T-cell (primary cell): ENCODE data around the gene PSMD3. TPM values are rescaled to one million over a fixed set of nuclear protein-coding genes. Genes with fewer than 3 reads are reported as not detected.
"Not testable (repeated sequence)": the region's sequence is repeated elsewhere in the genome, so short reads cannot be mapped to it uniquely, and the experiment has no call there.

Experiments used
- ATAC-seq, 4 experiments: fragments of 200-7000 bp in 3 of 4; fragments of 150-1000 bp in 1 of 4; cut with Tn5 transposase; replicated peaks in 1 of 4; 1 replicate in 3 of 4; 2 replicates in 1 of 4; pipeline ENCODE4 v1.10.0; 2021; ENCODE audit warnings: moderate library complexity in 3 of 4, mild to moderate bottlenecking in 2 of 4, moderate number of reproducible peaks in 1 of 4
- CTCF ChIA-PET, 2 donors: fragments of 300-600 bp; sonication (Branson Sonifier 250); formaldehyde crosslinking; loops; one replicate each; lab custom pipeline; 2022; ENCODE audit warnings: antibody characterized with exemption in 2 of 2; lab: Charles Lee
- POLR2A ChIA-PET, 2 donors: fragments of 300-600 bp; sonication (Branson Sonifier 250); formaldehyde crosslinking; loops; one replicate each; lab custom pipeline; 2022; ENCODE audit warnings: antibody characterized with exemption in 2 of 2; lab: Charles Lee
- DNase-seq, 35 experiments: peaks; one replicate each; pipeline versions ENCODE4 v3.0.0 to v3.0.0-alpha.2; 2013 to 2023
- H3K27ac ChIP-seq: one replicate; pipeline ENCODE4 v1.5.1; 2013; ENCODE audit warnings: low read length
- H3K27me3 ChIP-seq, 2 experiments: replicated peaks in 1 of 2; 1 replicate in 1 of 2; 2 replicates in 1 of 2; pipeline versions ENCODE4 v1.6.1 to v1.7.0; 2013; ENCODE audit warnings: low read length in 1 of 2, mixed read lengths in 1 of 2; ENCODE audit not compliant: control insufficient read depth in 2 of 2, insufficient read depth in 2 of 2; ENCODE audit errors: extremely low read depth in 1 of 2
- H3K36me3 ChIP-seq, 2 donors: 1 replicate in 1 of 2; 2 replicates in 1 of 2; pipeline versions ENCODE4 v1.6.1 to v1.7.0; 2013; ENCODE audit warnings: low read length in 1 of 2; ENCODE audit not compliant: control insufficient read depth in 2 of 2, insufficient read depth in 1 of 2; ENCODE audit errors: extremely low read depth in 1 of 2
- H3K4me1 ChIP-seq, 2 experiments: 1 replicate in 1 of 2; 2 replicates in 1 of 2; pipeline versions ENCODE4 v1.6.1 to v1.7.0; 2013; ENCODE audit warnings: low read length in 2 of 2, mixed read lengths in 1 of 2; ENCODE audit not compliant: insufficient read depth in 2 of 2, control insufficient read depth in 1 of 2; ENCODE audit errors: extremely low read depth in 1 of 2
- H3K4me3 ChIP-seq, 2 donors: 1 replicate in 1 of 2; 2 replicates in 1 of 2; pipeline versions ENCODE4 v1.5.1 to v1.7.0; 2013; ENCODE audit warnings: mild to moderate bottlenecking in 2 of 2, low read length in 1 of 2, moderate library complexity in 1 of 2; ENCODE audit not compliant: control insufficient read depth in 1 of 2; ENCODE audit errors: extremely low read depth in 1 of 2
- H3K9me3 ChIP-seq: 2 replicates; pipeline ENCODE4 v1.7.0; 2013
- H3K27ac Mint-ChIP-seq, 2 donors: one replicate each; pipeline ENCODE4 v1.8.0; 2020 to 2021; ENCODE audit warnings: mild to moderate bottlenecking in 2 of 2, mixed read lengths in 2 of 2
- H3K27me3 Mint-ChIP-seq, 2 donors: one replicate each; pipeline ENCODE4 v1.8.0; 2021 to 2022; ENCODE audit warnings: mixed read lengths in 2 of 2
- H3K36me3 Mint-ChIP-seq: one replicate; pipeline ENCODE4 v1.8.0; 2021; ENCODE audit warnings: mixed read lengths
- H3K4me1 Mint-ChIP-seq, 3 donors: one replicate each; pipeline ENCODE4 v1.8.0; 2020 to 2022; ENCODE audit warnings: mixed read lengths in 3 of 3, mild to moderate bottlenecking in 1 of 3
- H3K4me3 Mint-ChIP-seq, 3 donors: one replicate each; pipeline ENCODE4 v1.8.0; 2020 to 2022; ENCODE audit warnings: mild to moderate bottlenecking in 3 of 3, mixed read lengths in 3 of 3, moderate library complexity in 3 of 3
- H3K9me3 Mint-ChIP-seq, 3 donors: one replicate each; pipeline ENCODE4 v1.8.0; 2020 to 2022; ENCODE audit warnings: mixed read lengths in 3 of 3
- WGBS: methylation state at CpG from one replicate; pipeline ENCODE4 v1.1.5; 2013; ENCODE audit warnings: missing lambda C conversion rate; ENCODE audit not compliant: insufficient coverage; 5-methylcytosine and 5-hydroxymethylcytosine counted together
- total RNA-seq, 35 experiments: library from RNA in 6 of 35; stranded (reverse) in 6 of 35; fragments of 120-200 nt in 1 of 35; gene quantifications; one replicate each; pipeline versions ENCODE4 v1.2.1 to v1.2.4 and lab custom pipeline; 2013 to 2026

PSMD3 gene
- total RNA-seq, 5 donors from 2014 or later (not counting 1 experiment from before 2014, with no cell fraction given), result 60.8 to 69.0 (median 63.5) TPM

DNA sequence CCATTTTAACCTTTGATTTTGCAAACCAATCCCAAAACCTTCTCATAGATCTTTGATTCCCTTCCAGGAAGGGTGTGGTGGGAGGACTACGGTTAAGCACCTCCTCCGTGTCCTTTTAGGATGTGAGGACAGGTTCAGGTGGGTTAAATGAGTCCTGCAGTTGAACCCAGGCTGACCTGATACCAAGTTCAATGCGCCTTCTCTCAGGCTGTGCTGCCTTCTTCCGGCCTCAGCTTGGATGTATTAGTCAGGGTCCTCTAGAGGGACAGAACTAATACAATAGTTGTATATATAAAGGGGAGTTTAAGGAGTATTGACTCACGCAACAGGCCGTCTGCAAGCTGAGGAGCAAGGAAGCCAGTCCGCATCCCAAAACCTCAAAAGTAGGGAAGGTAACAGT lies 24.1 kb downstream of the PSMD3 start:
- no peaks in the 10 kb centered on the region for H3K36me3 Mint-ChIP-seq
- H3K9me3 ChIP-seq, result no peaks in the 10 kb centered on the region
- H3K4me1 ChIP-seq, result no peaks in the 10 kb centered on the region
- no peaks in the 10 kb centered on the region for H3K9me3 Mint-ChIP-seq
- H3K27ac Mint-ChIP-seq, result no peak overlapping the region
- WGBS, result 90% methylated on average over 4 of the region's 7 CpGs
- no peak overlapping the region for H3K4me3 ChIP-seq
- no peak overlapping the region for H3K4me3 Mint-ChIP-seq
- no peak for ATAC-seq
- no peak for DNase-seq
- no peaks in the 10 kb centered on the region for H3K4me1 Mint-ChIP-seq
- no peaks in the 10 kb centered on the region for H3K27me3 Mint-ChIP-seq
- H3K27me3 ChIP-seq, result no peaks in the 10 kb centered on the region
- no peak overlapping the region for H3K27ac ChIP-seq
- ChIA-PET POLR2A (no interaction called here), CTCF (no interaction called here)
- H3K36me3 ChIP-seq, result no peaks in the 10 kb centered on the region

DNA sequence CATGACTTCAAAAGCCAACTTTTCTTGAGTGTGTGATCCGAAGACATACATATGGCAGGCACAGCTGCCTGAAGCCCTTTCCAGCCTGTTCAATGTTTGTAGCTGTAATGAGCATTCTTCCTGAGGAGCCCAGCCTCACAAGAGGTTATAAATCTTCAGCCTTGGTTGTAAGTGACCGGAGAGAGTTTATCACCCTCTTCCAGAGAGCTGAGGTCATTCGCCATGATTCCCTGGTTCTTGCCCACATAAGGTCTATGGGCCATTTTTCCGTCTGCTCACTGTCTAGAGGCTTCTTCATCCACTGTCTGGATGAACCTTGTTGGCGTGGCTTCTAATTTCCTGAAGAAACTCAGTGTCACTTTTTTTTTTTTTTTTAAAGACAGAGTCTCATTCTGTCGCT lies 24.9 kb downstream of the PSMD3 start:
- no peak for ATAC-seq
- Mint-ChIP-seq H3K9me3 (no peaks in the 10 kb centered on the region), H3K4me1 (peaks cover 7% of the 10 kb centered on the region in 3 donors), H3K27ac (no peak overlapping the region), H3K36me3 (no peaks in the 10 kb centered on the region), H3K27me3 (no peaks in the 10 kb centered on the region), H3K4me3 (no peak overlapping the region)
- no peaks in the 10 kb centered on the region for H3K36me3 ChIP-seq
- H3K27me3 ChIP-seq, result no peaks in the 10 kb centered on the region
- no peak overlapping the region for H3K4me3 ChIP-seq
- H3K27ac ChIP-seq, result no peak overlapping the region
- H3K9me3 ChIP-seq, result no peaks in the 10 kb centered on the region
- no peak for DNase-seq
- WGBS, result 89% methylated on average over 4 of the region's 6 CpGs
- ChIA-PET CTCF (interaction anchor here (0.6 to 0.7 kb wide), 2 partner anchors 12 to 867 kb away, joined by 3 read pairs; no protein-coding TSS in a partner anchor), POLR2A (no interaction called here)
- H3K4me1 ChIP-seq, result peaks cover 0 to 4% of the 10 kb centered on the region in 2 experiments

- H3K9me3 Mint-ChIP-seq, H3K27me3 ChIP-seq, H3K36me3 ChIP-seq, H3K4me3 ChIP-seq, H3K36me3 Mint-ChIP-seq, H3K27ac ChIP-seq, H3K4me3 Mint-ChIP-seq, H3K27me3 Mint-ChIP-seq, CTCF ChIA-PET, H3K9me3 ChIP-seq, DNase-seq, H3K27ac Mint-ChIP-seq, ATAC-seq, POLR2A ChIA-PET: not testable (repeated sequence)
- 96% methylated on average over 31 of the region's 38 CpGs for WGBS
- peaks cover 0 to 11% of the 10 kb centered on the region in 2 experiments for H3K4me1 ChIP-seq
- H3K4me1 Mint-ChIP-seq, result peaks cover 11 to 15% (median 12%) of the 10 kb centered on the region in 3 donors
Measured at GRCh38 chr17:40010946-40011500, 30.4 kb downstream of the PSMD3 start.

GRCh38 chr17:40012017-40012647 lies 31.5 kb downstream of the PSMD3 start:
- H3K27ac Mint-ChIP-seq, H3K27me3 ChIP-seq, H3K9me3 Mint-ChIP-seq, H3K9me3 ChIP-seq, ATAC-seq, H3K4me3 ChIP-seq, H3K36me3 ChIP-seq, POLR2A ChIA-PET, H3K27me3 Mint-ChIP-seq, H3K36me3 Mint-ChIP-seq, H3K4me3 Mint-ChIP-seq, H3K27ac ChIP-seq, DNase-seq: not testable (repeated sequence)
- peaks cover 0 to 11% of the 10 kb centered on the region in 2 experiments for H3K4me1 ChIP-seq
- WGBS, result 36% methylated on average over 14 of the region's 22 CpGs
- CTCF ChIA-PET, result interaction anchor here (0.6 to 1.0 kb wide), 2 partner anchors 15 to 276 kb away, joined by 3 to 5 read pairs; no protein-coding TSS in a partner anchor
- peaks cover 11 to 15% (median 12%) of the 10 kb centered on the region in 3 donors for H3K4me1 Mint-ChIP-seq

DNA sequence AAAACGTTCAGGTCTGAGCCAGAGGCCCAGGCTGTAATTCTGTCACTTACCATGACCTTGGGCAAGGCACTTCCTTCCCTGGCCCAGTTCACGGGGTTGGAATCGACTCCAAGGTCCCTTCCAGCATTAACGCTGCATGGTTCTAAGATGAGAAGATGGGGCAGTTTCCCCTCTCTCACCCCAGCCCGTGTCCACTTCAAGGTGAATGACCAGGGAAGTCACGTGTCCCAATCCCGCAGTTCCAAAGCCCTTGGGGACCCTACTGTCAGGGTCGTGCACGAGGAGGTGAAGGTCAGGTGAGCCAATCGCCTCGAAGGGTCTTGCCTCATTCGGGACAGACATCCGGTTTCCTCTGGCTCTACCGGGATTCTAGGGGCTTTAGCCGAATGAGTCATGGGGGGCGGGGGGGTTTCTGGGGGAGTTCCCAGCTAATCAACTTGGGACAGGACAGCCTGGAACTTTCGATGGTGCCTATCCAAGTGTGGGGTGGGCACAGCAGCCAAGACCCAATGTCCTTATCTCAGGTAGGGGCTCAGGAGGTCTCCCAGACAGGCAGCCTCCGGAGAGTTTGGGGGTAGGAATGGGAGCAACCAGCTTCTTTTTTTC lies 33.9 kb downstream of the PSMD3 start:
- 72% methylated on average over 7 of the region's 18 CpGs for WGBS
- Mint-ChIP-seq H3K9me3 (no peaks in the 10 kb centered on the region), H3K27ac (no peak overlapping the region), H3K36me3 (peaks cover 6% of the 10 kb centered on the region), H3K4me1 (peaks cover 11 to 15% (median 12%) of the 10 kb centered on the region in 3 donors), H3K4me3 (no peak overlapping the region), H3K27me3 (peaks cover 0 to 3% of the 10 kb centered on the region in 2 donors)
- ATAC-seq (no peak), DNase-seq (no peak)
- peaks cover 0 to 5% of the 10 kb centered on the region in 2 donors for H3K36me3 ChIP-seq
- no peak overlapping the region for H3K4me3 ChIP-seq
- H3K27ac ChIP-seq, result no peak overlapping the region
- peaks cover 0 to 4% of the 10 kb centered on the region in 2 experiments for H3K27me3 ChIP-seq
- peaks cover 0 to 11% of the 10 kb centered on the region in 2 experiments for H3K4me1 ChIP-seq
- no peaks in the 10 kb centered on the region for H3K9me3 ChIP-seq
- ChIA-PET POLR2A (interaction anchor here in 1 of 2 donors (0.6 kb wide), 1 partner anchor 206 kb away, joined by 3 read pairs; no protein-coding TSS in a partner anchor), CTCF (interaction anchor here (0.5 to 1.1 kb wide), 4 partner anchors 12 to 277 kb away, joined by 3 to 8 read pairs (median 3); no protein-coding TSS in a partner anchor)
